KBM-7 (cell line): ENCODE results near the gene ZBTB5.
A peak's percentile ranks its signal among the peaks of the same experiment; 100 is the strongest.
"Not testable (repeated sequence)": the region's sequence is repeated elsewhere in the genome, so short reads cannot be mapped to it uniquely, and the experiment has no call there.

Experiments used
- DNase-seq: peaks from one replicate; pipeline ENCODE4 v3.0.0-alpha.2; 2015
- in situ Hi-C: fragments of 300-500 bp; cut with MboI; formaldehyde crosslinking; loops from 2 replicates; pipeline ENCODE4 v1.14.3; 2020; ENCODE audit warnings: low sequenced_read_pairs, low pct_unique_long_range_greater_than_20kb, mixed read lengths

The ZBTB5 gene

GRCh38 chr9:37414503-37414943 is 50.7 kb downstream of the ZBTB5 start:
- in situ Hi-C loops = no loop called here
- no peak for DNase-seq

DNA sequence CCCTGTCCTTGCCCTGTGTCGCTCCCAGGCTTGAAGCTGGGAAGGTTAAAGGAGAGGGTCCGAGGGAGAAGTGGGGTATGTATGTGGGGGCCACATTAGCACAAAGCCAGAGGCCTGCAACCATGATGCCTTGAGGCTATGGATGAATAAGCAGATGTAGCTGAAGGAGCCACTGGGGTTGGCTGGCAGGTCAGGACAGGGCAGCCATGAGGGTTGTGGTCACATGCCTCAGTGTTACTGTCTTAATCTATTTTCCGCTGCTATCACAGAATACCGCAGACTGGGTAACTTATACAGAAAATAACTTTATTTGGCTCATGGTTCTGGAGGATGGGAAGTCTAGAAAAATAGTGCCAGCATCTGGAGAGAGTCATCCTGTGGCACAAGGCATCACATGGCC is 51.9 kb downstream of the ZBTB5 start:
- in situ Hi-C loops = no loop called here
- no peak for DNase-seq

GRCh38 chr9:37412431-37413151 is 52.7 kb downstream of the ZBTB5 start:
- DNase-seq = no peak
- in situ Hi-C loops = no loop called here

GRCh38 chr9:37410969-37411785 is 54.1 kb downstream of the ZBTB5 start:
- in situ Hi-C loops = no loop called here
- no peak for DNase-seq

DNA sequence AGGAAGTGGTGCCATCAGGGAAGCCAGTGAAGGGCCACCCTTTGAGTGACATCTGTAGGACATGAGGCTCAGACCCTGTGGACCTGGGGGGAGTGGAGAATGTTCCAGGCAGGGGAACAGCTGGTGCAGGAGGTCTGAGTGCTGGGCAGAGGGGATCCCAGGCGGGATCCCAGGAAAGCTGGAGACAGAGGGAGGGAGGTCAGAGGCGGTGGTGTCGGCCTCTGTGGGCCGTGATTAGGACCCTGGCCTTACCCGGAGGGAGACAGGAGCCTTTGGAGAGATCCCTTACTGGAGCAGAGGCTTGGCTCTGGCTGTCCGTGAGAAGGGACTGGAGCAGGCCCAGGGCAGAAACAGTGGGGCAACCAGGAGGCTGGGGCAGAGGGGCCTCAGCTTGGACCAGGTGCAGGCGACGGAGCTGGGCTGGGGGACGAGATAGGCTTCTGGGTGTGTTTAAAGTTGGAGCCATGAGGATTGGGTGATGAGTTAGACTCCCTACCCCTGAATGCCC is 54.8 kb downstream of the ZBTB5 start:
- in situ Hi-C loops = no loop called here

DNA sequence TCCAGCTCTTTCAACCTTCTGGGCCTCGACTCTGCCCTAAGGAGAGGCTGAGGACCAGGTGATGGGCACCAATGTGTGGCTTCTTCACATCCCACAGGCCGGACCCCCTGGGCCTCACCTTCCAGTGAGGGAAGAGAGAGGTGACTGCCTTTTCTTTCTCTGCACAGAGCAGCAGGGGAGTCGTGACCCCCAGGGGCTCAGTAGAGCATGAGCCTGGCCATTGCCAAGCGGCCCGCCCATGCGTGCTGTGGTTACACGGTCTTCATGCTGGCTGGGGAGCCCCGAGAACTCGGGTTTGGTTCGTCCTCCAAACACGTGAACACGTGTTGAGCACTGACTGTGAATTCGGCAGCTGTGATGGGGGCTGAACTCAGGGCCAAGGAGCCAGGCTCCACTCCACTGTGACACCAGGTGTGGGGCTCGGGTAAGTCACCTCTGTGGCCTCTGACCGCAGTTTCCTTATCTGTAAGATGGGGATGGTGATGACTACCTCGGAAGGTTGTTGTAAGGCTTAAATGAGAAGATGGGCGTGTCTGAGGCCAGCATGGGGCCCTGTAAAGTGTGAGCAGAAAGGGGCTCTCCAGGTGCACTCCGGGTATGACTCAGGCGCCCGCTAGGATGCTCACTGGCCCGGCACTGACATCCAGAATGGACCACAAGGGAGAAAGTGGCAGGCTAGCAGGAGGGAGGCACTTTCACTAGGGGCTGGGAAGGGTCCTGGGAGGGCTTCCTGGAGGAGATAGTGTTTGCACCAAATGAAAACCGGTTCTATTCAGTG is 56.1 kb downstream of the ZBTB5 start:
- in situ Hi-C loops = no loop called here
- DNase-seq = no peak

More for the DNA sequence above, 54.8 kb downstream of the ZBTB5 start:
- no peak for DNase-seq

DNA sequence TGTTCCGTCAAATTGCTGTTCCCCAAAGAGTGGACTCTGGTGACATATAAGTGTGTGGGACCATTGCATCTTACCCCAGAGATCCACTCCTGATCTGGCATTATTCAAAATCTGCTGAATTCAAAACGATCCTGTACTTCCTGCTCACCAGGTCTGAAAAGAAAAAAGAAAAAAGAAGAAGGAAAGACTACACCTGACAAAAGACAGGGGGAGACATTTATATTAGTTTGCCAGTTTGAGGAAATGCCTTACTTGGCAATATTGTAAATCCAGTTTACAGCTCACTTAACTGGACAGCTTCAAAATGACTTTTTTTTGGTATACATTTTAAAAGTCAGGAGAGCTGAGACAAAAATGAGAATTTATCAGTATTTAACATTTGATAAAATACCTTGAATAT is 57.8 kb downstream of the ZBTB5 start:
- peak; percentile 52 for DNase-seq
- in situ Hi-C loops = no loop called here

GRCh38 chr9:37406603-37407401 is 58.4 kb downstream of the ZBTB5 start:
- in situ Hi-C loops = no loop called here
- no peak for DNase-seq

- in situ Hi-C loops = no loop called here
Measured at GRCh38 chr9:37405764-37406380, 59.4 kb downstream of the ZBTB5 start.

GRCh38 chr9:37405350-37405749 is 59.9 kb downstream of the ZBTB5 start:
- DNase-seq = no peak
- in situ Hi-C loops = no loop called here

More at GRCh38 chr9:37405764-37406380, 59.4 kb downstream of the ZBTB5 start:
- no peak for DNase-seq

DNA sequence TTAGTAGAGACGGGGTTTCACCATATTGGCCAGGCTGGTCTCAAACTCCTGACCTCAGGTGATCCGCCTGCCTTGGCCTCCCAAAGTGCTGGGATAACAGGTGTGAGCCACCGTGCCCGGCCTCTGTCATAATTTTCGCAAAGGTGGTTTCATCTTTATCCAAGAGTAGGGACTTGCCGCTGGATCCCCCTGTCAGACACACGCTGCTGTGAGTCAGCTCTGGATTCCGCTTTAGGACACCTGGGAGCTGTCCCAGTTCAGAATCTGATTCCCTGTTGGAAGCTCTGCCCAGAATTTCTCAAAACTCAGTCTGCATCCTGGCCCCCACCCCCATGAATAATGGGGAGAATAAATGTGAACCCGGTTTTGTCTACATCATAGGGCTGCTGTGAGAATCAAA is 60.7 kb downstream of the ZBTB5 start:
- DNase-seq = no peak
- in situ Hi-C loops = no loop called here

DNA sequence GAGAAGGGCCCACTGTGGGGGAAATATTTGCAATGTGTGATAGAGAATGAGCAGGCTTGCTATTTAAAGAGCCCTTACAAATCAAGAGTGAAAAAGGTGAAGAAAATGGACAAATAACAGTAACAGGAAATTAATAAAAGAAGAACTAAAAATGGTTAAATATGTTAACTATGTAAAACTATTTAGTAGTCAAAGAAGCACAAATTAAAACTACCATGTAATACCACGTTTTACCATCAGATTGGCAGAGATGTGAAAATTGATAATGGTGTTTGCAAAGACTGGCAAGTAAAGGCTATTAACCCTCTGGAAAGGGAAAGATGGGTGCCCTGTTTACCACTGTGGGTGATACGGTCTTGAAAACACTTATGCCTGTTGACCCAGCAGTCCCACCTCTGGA is 65.9 kb downstream of the ZBTB5 start:
- DNase-seq = no peak
- in situ Hi-C loops = loop anchor here (25.0 kb wide), 1 partner anchor 562 kb away; no protein-coding TSS in a partner anchor

DNA sequence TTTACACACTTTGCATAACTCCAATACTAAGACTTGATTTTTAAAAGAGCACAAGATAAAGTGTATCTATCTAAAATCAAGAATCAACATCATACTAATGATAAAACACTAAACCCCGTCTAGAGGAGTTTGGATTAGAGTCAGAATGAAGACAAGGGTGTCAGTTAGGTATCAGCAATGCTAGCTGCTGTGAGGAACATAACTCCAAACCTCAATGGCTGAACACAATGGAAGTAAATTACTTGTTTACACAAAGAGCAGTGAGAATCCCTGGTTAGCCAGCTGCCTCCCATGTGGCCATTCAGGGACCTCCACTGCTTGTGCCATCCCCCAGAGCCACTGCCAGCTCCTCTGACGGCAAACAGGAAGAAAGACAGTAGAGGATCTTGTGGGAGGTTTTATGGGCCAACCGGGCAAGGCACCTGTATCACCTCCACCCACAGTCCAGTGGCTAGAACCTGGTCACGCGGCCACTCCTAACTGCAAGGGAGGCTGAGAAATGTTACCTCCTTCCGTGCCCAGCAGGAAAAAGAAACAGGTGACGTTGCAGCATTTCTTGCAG is 66.7 kb downstream of the ZBTB5 start:
- in situ Hi-C loops = loop anchor here (25.0 kb wide), 1 partner anchor 561 kb away; no protein-coding TSS in a partner anchor
- DNase-seq = no peak

- not testable (repeated sequence) for DNase-seq
- in situ Hi-C loops = loop anchor here (25.0 kb wide), 1 partner anchor 561 kb away; no protein-coding TSS in a partner anchor
Measured at GRCh38 chr9:37397948-37398347, 67.3 kb downstream of the ZBTB5 start.

DNA sequence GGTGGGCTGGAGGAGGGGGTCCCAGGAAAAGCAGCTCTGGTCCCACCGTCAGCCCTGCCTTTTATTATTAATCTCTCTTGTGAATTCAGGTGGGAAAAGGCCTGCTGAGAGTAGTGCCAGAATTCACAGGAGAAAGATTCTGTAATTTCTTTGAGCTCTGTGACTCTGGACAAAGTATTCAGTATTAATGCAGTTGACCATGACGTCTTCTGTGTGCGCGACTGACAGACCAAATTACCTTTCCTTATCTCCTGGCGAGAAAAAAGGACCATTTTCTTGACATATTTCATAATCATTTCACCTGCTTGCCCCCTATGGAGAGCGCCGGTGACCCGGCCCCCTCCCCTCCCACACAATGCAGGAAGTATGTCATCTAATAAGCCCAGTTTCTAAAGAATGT is 69.6 kb downstream of the ZBTB5 start:
- no peak for DNase-seq
- in situ Hi-C loops = loop anchor here (25.0 kb wide), 1 partner anchor 558 kb away; no protein-coding TSS in a partner anchor

DNA sequence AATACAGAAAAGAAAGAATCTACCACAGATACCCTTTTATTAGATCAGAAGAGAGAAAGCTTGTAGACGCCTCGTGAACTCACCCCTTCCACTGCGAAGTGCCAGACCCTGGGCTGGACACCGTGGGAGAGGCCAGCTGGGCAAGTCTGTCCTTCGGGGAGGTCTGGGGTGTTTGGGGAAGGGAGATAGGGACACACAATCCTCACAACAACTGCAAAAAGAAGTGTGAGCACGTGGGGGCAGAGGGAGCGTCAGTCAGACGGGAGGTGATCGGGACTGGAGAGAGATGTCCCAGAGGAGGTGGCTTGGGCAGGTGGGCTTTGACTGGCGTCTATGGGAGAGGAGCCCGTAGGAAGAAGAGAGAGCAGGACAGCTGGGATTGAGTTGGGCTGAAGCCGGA is 70.0 kb downstream of the ZBTB5 start:
- no peak for DNase-seq
- in situ Hi-C loops = loop anchor here (25.0 kb wide), 1 partner anchor 558 kb away; no protein-coding TSS in a partner anchor

DNA sequence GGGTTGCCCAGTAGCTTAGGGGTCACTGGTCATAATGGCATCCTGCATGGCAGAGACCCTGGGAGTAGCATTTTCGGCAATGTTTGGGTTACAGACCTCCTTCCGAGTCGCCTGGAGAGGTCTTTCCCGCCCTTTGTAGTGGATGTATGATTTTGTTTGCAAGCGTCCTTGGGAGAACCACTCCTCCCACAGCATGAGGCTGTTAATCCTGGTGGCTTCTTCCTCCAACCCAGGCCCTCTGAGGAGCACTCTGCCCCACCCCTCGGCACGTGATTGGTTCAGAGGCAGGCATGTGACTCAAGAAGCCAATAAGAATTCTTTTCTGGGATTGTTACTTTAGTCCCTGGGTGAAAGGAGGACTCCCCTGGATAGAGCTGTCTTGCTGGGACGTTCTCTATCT is 73.0 kb downstream of the ZBTB5 start:
- no peak for DNase-seq
- in situ Hi-C loops = loop anchor here (25.0 kb wide), 1 partner anchor 555 kb away; no protein-coding TSS in a partner anchor

GRCh38 chr9:37390759-37391158 is 74.5 kb downstream of the ZBTB5 start:
- in situ Hi-C loops = loop anchor here (25.0 kb wide), 1 partner anchor 553 kb away; no protein-coding TSS in a partner anchor
- DNase-seq = peak; percentile 35
